ENCODE results near the gene CARM1.

Gene CARM1

GRCh38 chr19:10964903-10965302 is 93.5 kb downstream of the CARM1 start:
- CTCF ChIA-PET: interaction anchor here (1.7 to 2.5 kb wide), 2 partner anchors 12 to 29 kb away, joined by 6 to 9 read pairs; no protein-coding TSS in a partner anchor
- POLR2A ChIA-PET: no interaction called here
- DNase-seq (ENCODE audit: extremely low spot score): no peak
- no peak for TF ChIP-seq CTCF (IDR thresholded peaks at IDR 0.05; ENCODE audit: control extremely low read depth, extremely low read depth, low read depth, missing control alignments)

GRCh38 chr19:10965398-10965797 is 94.0 kb downstream of the CARM1 start:
- no peak for TF ChIP-seq CTCF (IDR thresholded peaks at IDR 0.05; ENCODE audit: control extremely low read depth, extremely low read depth, low read depth, missing control alignments)
- no peak for DNase-seq (ENCODE audit: extremely low spot score)
- ChIA-PET POLR2A (no interaction called here), CTCF (interaction anchor here (1.7 to 2.5 kb wide), 2 partner anchors 12 to 29 kb away, joined by 6 to 9 read pairs; no protein-coding TSS in a partner anchor)

- CTCF ChIA-PET: interaction anchor here (0.8 to 2.5 kb wide), 5 partner anchors 8 to 30 kb away, joined by 3 to 9 read pairs (median 3); no protein-coding TSS in a partner anchor
- POLR2A ChIA-PET: no interaction called here
- DNase-seq (ENCODE audit: extremely low spot score): no peak
Measured at GRCh38 chr19:10966809-10967208, 95.5 kb downstream of the CARM1 start.

GRCh38 chr19:10968527-10969135 is 97.3 kb downstream of the CARM1 start:
- ChIA-PET POLR2A (interaction anchor here (0.7 kb wide), 1 partner anchor 49 kb away, joined by 3 read pairs; no protein-coding TSS in a partner anchor), CTCF (interaction anchor here (1.0 to 1.6 kb wide), 4 partner anchors 10 to 32 kb away, joined by 4 to 5 read pairs (median 5); no protein-coding TSS in a partner anchor)
- DNase-seq (ENCODE audit: extremely low spot score): no peak
- no peak for TF ChIP-seq CTCF (IDR thresholded peaks at IDR 0.05; ENCODE audit: control extremely low read depth, extremely low read depth, low read depth, missing control alignments)

More at GRCh38 chr19:10966809-10967208, 95.5 kb downstream of the CARM1 start:
- TF ChIP-seq CTCF (IDR thresholded peaks at IDR 0.05; ENCODE audit: control extremely low read depth, extremely low read depth, low read depth, missing control alignments): no peak

- no peak for DNase-seq (ENCODE audit: extremely low spot score)
- POLR2A ChIA-PET: interaction anchor here (0.7 kb wide), 1 partner anchor 15 kb away, joined by 3 read pairs; no protein-coding TSS in a partner anchor
- no peak for TF ChIP-seq CTCF (IDR thresholded peaks at IDR 0.05; ENCODE audit: control extremely low read depth, extremely low read depth, low read depth, missing control alignments)
- CTCF ChIA-PET: interaction anchor here (1.1 kb wide), 1 partner anchor 100 kb away, joined by 3 read pairs; the partner anchor contains the start of gene CARM1
Measured at GRCh38 chr19:10971107-10971726, 99.9 kb downstream of the CARM1 start.
